Fibroblast of skin of right quadriceps (primary cell): ENCODE measurements around the gene ARHGAP10.

ENCODE experiments used
- DNase-seq: peaks from one replicate; pipeline ENCODE4 v3.0.0-alpha.2; 2013

The ARHGAP10 gene

GRCh38 chr4:148110169-148110568 lies 378.3 kb downstream of the ARHGAP10 start:
- DNase-seq: no peak

- peak; percentile 85 for DNase-seq
Observed at GRCh38 chr4:148112231-148112982, 380.5 kb downstream of the ARHGAP10 start.

GRCh38 chr4:148114436-148114835 lies 382.5 kb downstream of the ARHGAP10 start:
- DNase-seq: no peak

GRCh38 chr4:148116264-148116663 lies 384.4 kb downstream of the ARHGAP10 start:
- DNase-seq: peak; percentile 93

- DNase-seq: no peak
Observed at GRCh38 chr4:148116969-148117368, 385.1 kb downstream of the ARHGAP10 start.

GRCh38 chr4:148118179-148118578 lies 386.3 kb downstream of the ARHGAP10 start:
- DNase-seq: no peak

GRCh38 chr4:148118633-148119032 lies 386.7 kb downstream of the ARHGAP10 start:
- DNase-seq: no peak

GRCh38 chr4:148120216-148120615 lies 388.3 kb downstream of the ARHGAP10 start:
- no peak for DNase-seq
